22Rv1 (cell line): ENCODE results near the gene STEAP4.
A peak's percentile ranks its signal among the peaks of the same experiment; 100 is the strongest.

Experiments used
- H3K27ac ChIP-seq: fragments of 450-650 bp; 2 replicates; pipeline ENCODE4 v1.5.1; 2017
- ZFX ChIP-seq: fragments of 450-650 bp; IDR thresholded peaks from 2 replicates; pipeline ENCODE4 v1.6.1; 2017; ENCODE audit warnings: antibody characterized with exemption, borderline replicate concordance
- TF ChIP-seq, protein P1 (sequence below): fragments of 450-650 bp; IDR thresholded peaks from 2 replicates; pipeline ENCODE4 v1.5.1; 2017; ENCODE audit warnings: mild to moderate bottlenecking

STEAP4 gene

DNA sequence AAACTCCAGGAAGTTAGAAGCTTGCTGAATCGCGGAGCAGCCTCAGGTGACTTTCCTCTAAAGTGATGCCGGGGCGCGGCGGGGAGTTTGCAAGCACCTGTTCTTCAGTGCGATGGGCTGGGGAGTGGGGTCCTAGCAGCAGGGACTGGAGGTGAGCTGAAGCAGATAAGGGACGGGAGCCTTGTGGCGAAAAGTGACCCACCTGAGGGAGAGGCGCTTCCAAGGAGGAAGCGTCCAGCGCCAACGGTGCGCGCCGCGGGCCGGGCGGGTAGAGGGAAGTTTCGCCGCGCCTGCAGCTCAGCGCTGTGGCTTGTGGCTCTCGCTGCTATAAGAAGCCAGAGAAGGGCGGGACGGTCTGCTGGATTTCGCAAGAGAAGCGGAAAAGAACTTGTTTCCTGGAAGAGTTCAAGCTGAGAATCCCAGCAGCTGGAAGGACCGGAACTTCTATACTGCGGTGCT lies at the start of gene STEAP4:
Gene STEAP4 (minus strand): TSS at position 305 of the 459 bp plus-strand sequence. CDS start 22,625 bp downstream, outside the sequence.
- no peak within 1 kb of the TSS for H3K27ac ChIP-seq
- TF ChIP-seq ZFX = no peak
- TF ChIP-seq, protein P1, sequence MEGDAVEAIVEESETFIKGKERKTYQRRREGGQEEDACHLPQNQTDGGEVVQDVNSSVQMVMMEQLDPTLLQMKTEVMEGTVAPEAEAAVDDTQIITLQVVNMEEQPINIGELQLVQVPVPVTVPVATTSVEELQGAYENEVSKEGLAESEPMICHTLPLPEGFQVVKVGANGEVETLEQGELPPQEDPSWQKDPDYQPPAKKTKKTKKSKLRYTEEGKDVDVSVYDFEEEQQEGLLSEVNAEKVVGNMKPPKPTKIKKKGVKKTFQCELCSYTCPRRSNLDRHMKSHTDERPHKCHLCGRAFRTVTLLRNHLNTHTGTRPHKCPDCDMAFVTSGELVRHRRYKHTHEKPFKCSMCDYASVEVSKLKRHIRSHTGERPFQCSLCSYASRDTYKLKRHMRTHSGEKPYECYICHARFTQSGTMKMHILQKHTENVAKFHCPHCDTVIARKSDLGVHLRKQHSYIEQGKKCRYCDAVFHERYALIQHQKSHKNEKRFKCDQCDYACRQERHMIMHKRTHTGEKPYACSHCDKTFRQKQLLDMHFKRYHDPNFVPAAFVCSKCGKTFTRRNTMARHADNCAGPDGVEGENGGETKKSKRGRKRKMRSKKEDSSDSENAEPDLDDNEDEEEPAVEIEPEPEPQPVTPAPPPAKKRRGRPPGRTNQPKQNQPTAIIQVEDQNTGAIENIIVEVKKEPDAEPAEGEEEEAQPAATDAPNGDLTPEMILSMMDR = no peak

DNA sequence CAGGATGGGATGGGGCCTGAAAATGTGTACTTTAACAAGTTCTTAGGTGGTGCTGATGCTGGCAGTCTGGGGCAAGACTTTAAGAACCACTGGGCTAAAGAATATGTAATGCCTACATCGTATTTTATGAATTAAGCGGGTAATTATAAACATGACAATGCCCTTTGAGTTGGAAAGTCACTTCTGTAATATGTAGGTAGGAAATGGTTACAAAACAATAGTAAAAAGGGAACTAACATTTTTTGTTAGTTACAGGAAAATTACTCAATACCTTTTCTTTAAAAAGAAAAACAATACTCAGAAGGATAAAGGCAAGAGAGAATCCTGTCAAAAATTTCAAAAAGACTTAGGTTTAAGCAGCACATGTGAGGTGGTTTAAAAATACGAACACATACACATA lies 48.3 kb upstream of the STEAP4 start:
- TF ChIP-seq, protein P1 = no peak
- TF ChIP-seq ZFX = no peak

DNA sequence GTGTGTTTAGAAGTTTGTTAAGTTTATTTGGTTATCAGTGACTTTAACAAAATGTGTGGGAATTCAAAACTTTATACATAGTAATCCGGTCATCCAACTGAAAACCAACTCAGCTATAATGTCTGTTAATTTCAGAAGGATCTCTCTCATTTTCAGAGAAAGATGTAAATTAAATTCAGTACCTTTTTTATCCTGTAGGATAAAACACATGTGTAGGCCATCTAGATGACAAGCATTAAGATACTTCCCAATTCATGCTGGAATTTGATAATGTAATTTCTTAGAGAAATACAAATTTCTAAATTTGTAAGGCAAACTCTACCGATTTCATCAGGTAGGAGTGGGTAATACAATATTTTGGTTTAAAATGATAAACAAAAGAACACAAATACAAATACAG lies 43.4 kb upstream of the STEAP4 start:
- no peak for TF ChIP-seq ZFX
- TF ChIP-seq, protein P1 = no peak
- H3K27ac ChIP-seq = no peak overlapping the region

More for the DNA sequence above, 48.3 kb upstream of the STEAP4 start:
- no peak overlapping the region for H3K27ac ChIP-seq

DNA sequence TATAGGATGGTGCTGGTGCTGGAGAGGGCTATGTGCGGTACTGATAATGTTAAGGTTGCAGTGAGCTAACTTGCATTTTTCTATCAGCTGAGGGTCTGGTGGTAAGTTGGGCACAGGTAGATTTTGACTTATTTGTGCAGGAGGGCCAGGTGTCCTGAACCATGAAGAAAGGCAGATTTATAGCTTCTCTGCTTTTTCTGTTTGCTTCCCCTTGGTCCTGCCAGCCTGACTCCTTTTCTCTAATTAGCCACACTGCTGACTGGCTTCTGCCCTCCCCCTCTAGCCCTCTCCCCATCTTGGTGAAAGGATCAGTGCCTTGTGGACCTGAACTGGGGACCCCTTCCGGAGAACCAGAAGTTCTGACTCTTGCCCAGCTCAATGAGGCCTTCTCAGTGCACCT lies 40.8 kb upstream of the STEAP4 start:
- TF ChIP-seq, protein P1 = no peak
- no peak for TF ChIP-seq ZFX
- no peak overlapping the region for H3K27ac ChIP-seq

DNA sequence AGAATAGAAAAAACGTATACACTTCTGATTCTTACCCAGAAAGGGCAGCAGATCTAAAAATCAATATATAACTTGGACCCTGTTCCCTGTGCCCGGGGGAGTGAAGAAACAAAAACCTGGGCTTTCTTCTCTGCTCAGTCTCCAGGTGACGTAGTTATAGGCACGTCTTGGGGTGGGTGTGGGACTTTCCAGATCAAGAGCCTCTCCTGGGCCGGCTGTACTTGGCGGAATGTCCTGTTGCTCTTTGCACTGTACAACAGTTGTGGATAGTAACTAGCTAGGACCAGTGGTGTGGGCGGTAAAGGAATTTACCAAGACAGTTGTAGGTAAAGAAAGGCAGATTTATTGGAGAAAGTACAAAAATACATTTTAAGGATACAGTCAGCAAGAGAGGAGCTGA lies 40.4 kb upstream of the STEAP4 start:
- TF ChIP-seq, protein P1 = no peak
- no peak for TF ChIP-seq ZFX
- H3K27ac ChIP-seq = no peak overlapping the region

DNA sequence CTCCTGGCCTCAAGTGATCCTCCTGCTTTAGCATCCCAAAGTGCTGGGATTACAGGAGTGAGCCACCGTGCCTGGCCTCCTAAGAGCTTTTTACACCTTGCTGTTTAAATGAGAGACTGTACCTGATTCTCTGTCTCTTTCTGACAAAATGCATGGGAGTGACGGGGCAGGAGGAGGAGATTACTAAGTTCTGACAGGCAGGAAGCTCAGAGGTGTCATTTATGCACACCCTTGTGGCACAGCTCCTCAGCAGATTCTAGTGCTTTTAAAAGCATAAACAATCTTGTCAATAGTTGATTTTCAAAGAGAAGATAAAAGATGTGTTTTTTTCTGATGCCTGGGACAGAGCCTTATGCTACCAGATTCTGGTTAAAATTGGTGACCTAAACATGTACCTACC lies 39.7 kb upstream of the STEAP4 start:
- no peak for TF ChIP-seq ZFX
- TF ChIP-seq, protein P1 = no peak
- H3K27ac ChIP-seq = no peak overlapping the region

DNA sequence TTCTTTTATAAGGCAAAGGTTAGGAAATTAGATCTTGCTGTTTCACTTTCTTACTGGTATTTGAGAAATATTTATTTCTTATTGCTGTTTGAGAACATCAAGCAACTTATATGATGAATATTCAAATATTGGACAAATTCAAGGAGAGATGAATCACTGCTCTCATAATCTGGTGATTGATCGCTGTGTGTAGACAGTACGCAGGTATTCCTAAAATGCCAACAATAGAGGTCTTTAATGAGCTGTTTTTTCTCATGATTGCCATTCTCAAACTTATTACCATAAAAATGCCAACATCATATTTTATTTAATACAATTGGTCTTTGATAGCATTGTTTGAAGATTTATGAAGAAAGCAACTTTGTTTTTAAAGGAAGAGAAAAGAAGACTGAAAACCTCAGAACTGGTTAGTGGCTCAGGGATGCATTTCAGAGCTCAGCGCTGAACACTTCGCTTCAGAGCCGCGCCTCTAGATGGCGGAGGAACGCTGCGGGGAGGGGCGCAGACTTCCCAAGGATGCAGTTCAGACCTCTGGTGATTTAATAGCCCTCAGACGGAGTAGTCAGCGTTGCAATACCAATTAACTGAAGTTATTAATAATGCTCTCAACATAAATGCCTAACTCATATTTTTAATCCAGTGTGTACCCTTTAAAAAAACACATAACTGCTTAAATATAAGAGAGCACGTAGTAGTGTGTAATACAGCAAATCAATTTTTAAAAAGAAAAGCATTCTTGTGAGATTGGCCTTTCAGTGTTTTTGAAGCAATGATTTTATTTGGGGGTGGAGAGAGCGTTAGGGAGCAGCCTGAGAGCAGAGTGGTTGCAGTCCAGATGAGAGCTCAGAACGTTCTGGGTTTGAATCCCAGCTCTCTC lies 38.5 kb upstream of the STEAP4 start:
- TF ChIP-seq, protein P1 = peak; percentile 97
- no peak for TF ChIP-seq ZFX
- no peak overlapping the region for H3K27ac ChIP-seq
